ENCODE results near the gene ZC3H13. TPM values are rescaled to one million over a fixed set of nuclear protein-coding genes. Genes with fewer than 3 reads are reported as not detected.

Gene ZC3H13
- total RNA-seq, 2 donors from 2014 or later, result 58.1 to 62.4 TPM

GRCh38 chr13:46004491-46004890 lies 48.1 kb downstream of the ZC3H13 start:
- Mint-ChIP-seq H3K4me1 (no peaks in the 10 kb centered on the region), H3K27me3 (ENCODE audit: insufficient read depth) (no peaks in the 10 kb centered on the region), H3K9me3 (no peaks in the 10 kb centered on the region), H3K4me3 (no peak overlapping the region), H3K36me3 (ENCODE audit: low read depth) (peaks cover 77% of the 10 kb centered on the region), H3K27ac (no peak overlapping the region)
- no peak for DNase-seq
- 78% methylated on average over 1 of the region's 1 CpG; no CpG with 5 or more reads in 1 of the 2 experiments for WGBS, 2 experiments (ENCODE audit: insufficient coverage in 1 of 2, insufficient read length in 1 of 2)
- peaks cover 88% of the 10 kb centered on the region for H3K36me3 ChIP-seq (ENCODE audit: control insufficient read depth, insufficient read depth, low read length)
- H3K9me3 ChIP-seq (ENCODE audit: control insufficient read depth, low read length), result no peaks in the 10 kb centered on the region
- TF ChIP-seq CTCF (conservative IDR thresholded peaks at IDR 0.05), result no peak
- H3K4me3 ChIP-seq (ENCODE audit: low read length), result no peak overlapping the region
- H3K27me3 ChIP-seq (ENCODE audit: control insufficient read depth, insufficient read depth, low read length, poor library complexity, severe bottlenecking), result no peaks in the 10 kb centered on the region
- H3K9ac ChIP-seq (ENCODE audit: extremely low read depth, low read length, poor library complexity, severe bottlenecking), result no peak overlapping the region
- no peaks in the 10 kb centered on the region for H3K4me1 ChIP-seq (ENCODE audit: control insufficient read depth, insufficient read depth, low read length)
- no peak overlapping the region for H3K27ac ChIP-seq (ENCODE audit: low read depth, low read length)

GRCh38 chr13:45996631-45997030 lies 55.9 kb downstream of the ZC3H13 start:
- Mint-ChIP-seq H3K27ac (no peak overlapping the region), H3K4me1 (no peaks in the 10 kb centered on the region), H3K36me3 (ENCODE audit: low read depth) (peaks cover 30% of the 10 kb centered on the region), H3K9me3 (no peaks in the 10 kb centered on the region), H3K4me3 (no peak overlapping the region), H3K27me3 (ENCODE audit: insufficient read depth) (no peaks in the 10 kb centered on the region)
- H3K4me3 ChIP-seq (ENCODE audit: low read length), result no peak overlapping the region
- H3K4me1 ChIP-seq (ENCODE audit: control insufficient read depth, insufficient read depth, low read length), result no peaks in the 10 kb centered on the region
- DNase-seq, result no peak
- peaks cover 52% of the 10 kb centered on the region for H3K36me3 ChIP-seq (ENCODE audit: control insufficient read depth, insufficient read depth, low read length)
- H3K9ac ChIP-seq (ENCODE audit: extremely low read depth, low read length, poor library complexity, severe bottlenecking), result no peak overlapping the region
- no peak for TF ChIP-seq CTCF (conservative IDR thresholded peaks at IDR 0.05)
- no peaks in the 10 kb centered on the region for H3K9me3 ChIP-seq (ENCODE audit: control insufficient read depth, low read length)
- no peak overlapping the region for H3K27ac ChIP-seq (ENCODE audit: low read depth, low read length)
- no peaks in the 10 kb centered on the region for H3K27me3 ChIP-seq (ENCODE audit: control insufficient read depth, insufficient read depth, low read length, poor library complexity, severe bottlenecking)
- WGBS, 2 experiments (ENCODE audit: insufficient coverage in 1 of 2, insufficient read length in 1 of 2), result 93% methylated on average over 2 of the region's 2 CpGs; no CpG with 5 or more reads in 1 of the 2 experiments

- Histone ChIP-seq H3K9ac (ENCODE audit: extremely low read depth, low read length, poor library complexity, severe bottlenecking) (no peak overlapping the region), H3K9me3 (ENCODE audit: control insufficient read depth, low read length) (no peaks in the 10 kb centered on the region), H3K36me3 (ENCODE audit: control insufficient read depth, insufficient read depth, low read length) (peaks cover 43% of the 10 kb centered on the region), H3K4me3 (ENCODE audit: low read length) (no peak overlapping the region), H3K4me1 (ENCODE audit: control insufficient read depth, insufficient read depth, low read length) (no peaks in the 10 kb centered on the region), H3K27ac (ENCODE audit: low read depth, low read length) (no peak overlapping the region), H3K27me3 (ENCODE audit: control insufficient read depth, insufficient read depth, low read length, poor library complexity, severe bottlenecking) (no peaks in the 10 kb centered on the region)
- Mint-ChIP-seq H3K4me3 (no peak overlapping the region), H3K9me3 (no peaks in the 10 kb centered on the region), H3K27me3 (ENCODE audit: insufficient read depth) (no peaks in the 10 kb centered on the region), H3K4me1 (no peaks in the 10 kb centered on the region), H3K36me3 (ENCODE audit: low read depth) (peaks cover 17% of the 10 kb centered on the region), H3K27ac (no peak overlapping the region)
- no peak for DNase-seq
- no peak for TF ChIP-seq CTCF (conservative IDR thresholded peaks at IDR 0.05)
- 91% methylated on average over 1 of the region's 1 CpG; no CpG with 5 or more reads in 1 of the 2 experiments for whole genome bisulfite sequencing, 2 experiments (ENCODE audit: insufficient coverage in 1 of 2, insufficient read length in 1 of 2)
Measured at GRCh38 chr13:45995245-45995644, 57.3 kb downstream of the ZC3H13 start.
